ENCODE measurements around the gene KRTAP10-2.
"Not testable (repeated sequence)": the region's sequence is repeated elsewhere in the genome, so short reads cannot be mapped to it uniquely, and the experiment has no call there.

Gene KRTAP10-2

DNA sequence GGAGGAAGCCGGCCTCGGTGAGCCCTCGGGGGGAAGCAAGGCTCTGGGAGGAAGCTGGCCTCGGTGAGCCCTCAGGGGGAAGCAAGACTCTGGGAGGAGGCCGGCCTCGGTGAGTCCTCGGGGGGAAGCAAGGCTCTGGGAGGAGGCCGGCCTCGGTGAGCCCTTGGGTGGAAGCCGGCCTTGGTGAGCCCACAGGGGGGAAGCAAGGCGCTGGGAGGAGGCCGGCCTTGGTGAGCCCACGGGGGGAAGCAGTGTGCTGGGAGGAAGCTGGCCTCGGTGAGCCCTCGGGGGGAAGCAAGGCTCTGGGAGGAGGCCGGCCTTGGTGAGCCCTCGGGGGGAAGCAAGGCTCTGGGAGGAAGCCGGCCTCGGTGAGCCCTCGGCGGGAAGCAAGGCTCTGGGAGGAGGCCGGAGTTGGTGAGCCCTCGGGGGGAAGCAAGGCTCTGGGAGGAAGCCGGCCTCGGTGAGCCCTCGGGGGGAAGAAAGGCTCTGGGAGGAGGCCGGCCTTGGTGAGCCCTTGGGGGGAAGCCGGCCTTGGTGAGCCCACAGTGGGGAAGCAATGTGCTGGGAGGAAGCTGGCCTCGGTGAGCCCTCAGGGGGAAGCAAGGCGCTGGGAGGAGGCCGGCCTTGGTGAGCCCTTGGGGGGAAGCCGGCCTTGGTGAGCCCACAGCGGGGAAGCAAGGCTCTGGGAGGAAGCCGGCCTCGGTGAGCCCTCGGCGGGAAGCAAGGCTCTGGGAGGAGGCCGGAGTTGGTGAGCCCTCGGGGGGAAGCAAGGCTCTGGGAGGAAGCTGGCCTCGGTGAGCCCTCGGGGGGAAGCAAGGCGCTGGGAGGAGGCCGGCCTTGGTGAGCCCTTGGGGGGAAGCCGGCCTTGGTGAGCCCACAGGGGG lies 48.1 kb downstream of the KRTAP10-2 start:
- not testable (repeated sequence) for DNase-seq (ENCODE audit: extremely low read depth in 1 of 2, low read depth in 1 of 2)

DNA sequence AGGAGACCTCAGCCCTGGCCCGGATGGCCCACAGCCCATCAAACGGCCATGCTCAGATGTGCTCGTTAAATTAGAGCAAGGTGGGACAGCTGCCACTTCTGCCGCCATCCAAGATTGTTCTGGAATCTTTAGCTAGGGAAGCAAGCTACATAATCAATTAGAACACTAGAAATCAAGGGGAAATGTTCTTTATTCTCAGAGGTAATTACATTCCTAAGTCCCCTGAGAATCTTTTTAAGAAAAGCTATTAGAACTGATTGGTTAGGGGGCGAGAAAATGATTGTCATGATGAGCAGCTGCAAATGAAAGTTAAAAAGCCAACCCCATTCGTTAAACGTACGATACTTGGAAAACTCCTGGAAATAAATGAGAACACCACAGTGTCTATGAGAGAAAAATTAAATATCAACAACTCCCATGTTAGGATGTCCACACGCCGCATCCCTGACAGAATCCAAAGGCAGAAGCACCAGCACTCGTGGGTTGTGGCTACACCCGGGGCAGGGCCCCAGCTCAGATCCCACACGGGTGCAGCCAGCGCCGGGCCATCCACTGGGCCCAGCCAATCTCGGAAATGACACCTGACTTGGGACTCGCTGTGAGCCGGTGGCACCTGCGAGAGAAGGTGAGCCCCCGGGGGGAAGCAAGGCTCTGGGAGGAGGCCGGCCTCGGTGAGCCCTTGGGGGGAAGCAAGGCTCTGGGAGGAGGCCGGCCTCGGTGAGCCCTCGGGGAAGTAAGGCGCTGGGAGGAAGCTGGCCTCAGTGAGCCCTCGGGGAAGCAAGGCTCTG lies 48.9 kb downstream of the KRTAP10-2 start:
- DNase-seq (ENCODE audit: extremely low read depth in 1 of 2, low read depth in 1 of 2), result no peak
